ENCODE results near the gene SEC24D.

DNA sequence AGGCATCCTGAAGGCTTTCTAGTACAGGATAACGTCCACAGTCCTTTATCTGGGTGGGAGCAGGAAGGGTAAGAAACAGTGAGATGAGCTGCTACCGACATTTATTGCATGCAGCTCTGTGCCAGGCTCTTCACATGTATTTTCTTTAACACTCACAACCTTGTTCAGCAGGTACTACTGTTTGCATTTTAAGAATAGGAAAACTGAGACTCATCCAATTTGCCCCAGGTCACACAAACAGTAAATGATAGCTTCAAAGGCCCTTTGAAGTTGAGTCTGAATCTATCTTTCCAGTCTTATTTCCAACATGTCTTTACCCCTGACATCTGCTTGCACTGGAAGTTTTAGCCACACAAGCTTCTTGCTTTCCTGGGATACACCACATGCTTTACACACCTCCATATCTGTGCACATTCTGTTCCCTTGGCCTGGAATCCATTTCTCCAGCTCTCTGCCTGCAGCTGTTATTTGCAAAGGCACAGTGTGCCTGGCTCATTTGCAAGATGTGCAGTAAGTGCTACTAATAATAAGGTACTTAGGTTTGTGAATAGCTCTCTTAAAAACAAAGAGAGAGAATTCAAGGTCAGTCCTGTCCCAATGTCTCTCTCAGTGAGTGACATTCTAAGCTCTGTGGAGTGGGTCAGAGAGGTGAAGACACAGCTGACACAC, 89.5 kb downstream of the SEC24D start:
- TF ChIP-seq, protein P1, sequence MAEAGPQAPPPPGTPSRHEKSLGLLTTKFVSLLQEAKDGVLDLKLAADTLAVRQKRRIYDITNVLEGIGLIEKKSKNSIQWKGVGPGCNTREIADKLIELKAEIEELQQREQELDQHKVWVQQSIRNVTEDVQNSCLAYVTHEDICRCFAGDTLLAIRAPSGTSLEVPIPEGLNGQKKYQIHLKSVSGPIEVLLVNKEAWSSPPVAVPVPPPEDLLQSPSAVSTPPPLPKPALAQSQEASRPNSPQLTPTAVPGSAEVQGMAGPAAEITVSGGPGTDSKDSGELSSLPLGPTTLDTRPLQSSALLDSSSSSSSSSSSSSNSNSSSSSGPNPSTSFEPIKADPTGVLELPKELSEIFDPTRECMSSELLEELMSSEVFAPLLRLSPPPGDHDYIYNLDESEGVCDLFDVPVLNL (CRISPR knock-in tag; IDR thresholded peaks at IDR 0.05; ENCODE audit: borderline replicate concordance, low read depth), result no peak
- TF ChIP-seq, protein P2, sequence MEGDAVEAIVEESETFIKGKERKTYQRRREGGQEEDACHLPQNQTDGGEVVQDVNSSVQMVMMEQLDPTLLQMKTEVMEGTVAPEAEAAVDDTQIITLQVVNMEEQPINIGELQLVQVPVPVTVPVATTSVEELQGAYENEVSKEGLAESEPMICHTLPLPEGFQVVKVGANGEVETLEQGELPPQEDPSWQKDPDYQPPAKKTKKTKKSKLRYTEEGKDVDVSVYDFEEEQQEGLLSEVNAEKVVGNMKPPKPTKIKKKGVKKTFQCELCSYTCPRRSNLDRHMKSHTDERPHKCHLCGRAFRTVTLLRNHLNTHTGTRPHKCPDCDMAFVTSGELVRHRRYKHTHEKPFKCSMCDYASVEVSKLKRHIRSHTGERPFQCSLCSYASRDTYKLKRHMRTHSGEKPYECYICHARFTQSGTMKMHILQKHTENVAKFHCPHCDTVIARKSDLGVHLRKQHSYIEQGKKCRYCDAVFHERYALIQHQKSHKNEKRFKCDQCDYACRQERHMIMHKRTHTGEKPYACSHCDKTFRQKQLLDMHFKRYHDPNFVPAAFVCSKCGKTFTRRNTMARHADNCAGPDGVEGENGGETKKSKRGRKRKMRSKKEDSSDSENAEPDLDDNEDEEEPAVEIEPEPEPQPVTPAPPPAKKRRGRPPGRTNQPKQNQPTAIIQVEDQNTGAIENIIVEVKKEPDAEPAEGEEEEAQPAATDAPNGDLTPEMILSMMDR (IDR thresholded peaks at IDR 0.05), result no peak
- TF ChIP-seq NR1H2 (CRISPR knock-in tag; IDR thresholded peaks at IDR 0.05) (no peak), ATF1 (CRISPR knock-in tag; IDR thresholded peaks at IDR 0.05) (no peak)
